Upper lobe of right lung (tissue), 1 donor: ENCODE data around the gene PLPPR3. TPM values are rescaled to one million over a fixed set of nuclear protein-coding genes. Genes with fewer than 3 reads are reported as not detected.

Experiments
- ATAC-seq: fragments of 200-7000 bp; cut with Tn5 transposase; one replicate; pipeline ENCODE4 v1.9.1; 2020; ENCODE audit warnings: mild to moderate bottlenecking, moderate library complexity
- DNase-seq: peaks from one replicate; pipeline ENCODE4 v3.0.0-alpha.2; 2020
- H3K27ac ChIP-seq: fragments of 200-600 bp; one replicate; pipeline ENCODE4 v1.8.0; 2022
- H3K27me3 ChIP-seq: fragments of 200-600 bp; one replicate; pipeline ENCODE4 v1.8.0; 2022; ENCODE audit warnings: mild to moderate bottlenecking
- H3K36me3 ChIP-seq: fragments of 200-600 bp; one replicate; pipeline ENCODE4 v1.8.0; 2022
- H3K4me1 ChIP-seq: fragments of 200-600 bp; one replicate; pipeline ENCODE4 v1.8.0; 2022
- H3K4me3 ChIP-seq: fragments of 200-600 bp; one replicate; pipeline ENCODE4 v1.8.0; 2022; ENCODE audit warnings: mild to moderate bottlenecking
- H3K9me3 ChIP-seq: fragments of 200-600 bp; one replicate; pipeline ENCODE4 v1.8.0; 2022
- CTCF ChIP-seq: fragments of 200-600 bp; IDR thresholded peaks from one replicate; pipeline ENCODE4 v1.8.0; 2022; ENCODE audit warnings: antibody characterized with exemption
- intact Hi-C: fragments of 100-400 bp; cut with DNase I; formaldehyde crosslinking; loops from one replicate; pipeline ENCODE4 v1.11.0; 2022
- total RNA-seq: library from RNA; stranded (reverse); fragmentation: NEBNext Ultra II Directional; extraction: Animal tissue kit (Norgen Biotek cat#: 25700); gene quantifications from one replicate; pipeline ENCODE4 v1.2.1, GENCODE V29; 2021
- donor health status: DM: no; HTN: yes; CAD: no; lungs with severe emphysema.

Gene PLPPR3
- total RNA-seq, 1 donor from 2014 or later = 0.46 TPM

GRCh38 chr19:814152-815078 lies 7.3 kb downstream of the PLPPR3 start:
- no peaks in the 10 kb centered on the region for H3K27me3 ChIP-seq
- TF ChIP-seq CTCF = no peak
- ATAC-seq (peak; percentile 3), DNase-seq (peak; percentile 65)
- no peak overlapping the region for H3K27ac ChIP-seq
- no peaks in the 10 kb centered on the region for H3K9me3 ChIP-seq
- peaks cover 28% of the 10 kb centered on the region for H3K36me3 ChIP-seq
- no peaks in the 10 kb centered on the region for H3K4me1 ChIP-seq
- intact Hi-C loops = no loop called here
- H3K4me3 ChIP-seq = no peak overlapping the region

GRCh38 chr19:813219-814151 lies 8.3 kb downstream of the PLPPR3 start:
- no peaks in the 10 kb centered on the region for H3K4me1 ChIP-seq
- intact Hi-C loops = no loop called here
- no peaks in the 10 kb centered on the region for H3K9me3 ChIP-seq
- TF ChIP-seq CTCF = no peak
- H3K36me3 ChIP-seq = peaks cover 37% of the 10 kb centered on the region
- ATAC-seq (peak; percentile 7), DNase-seq (no peak)
- no peak overlapping the region for H3K4me3 ChIP-seq
- no peaks in the 10 kb centered on the region for H3K27me3 ChIP-seq
- no peak overlapping the region for H3K27ac ChIP-seq

GRCh38 chr19:812747-813218 lies 9.0 kb downstream of the PLPPR3 start:
- Histone ChIP-seq H3K36me3 (peaks cover 44% of the 10 kb centered on the region), H3K27me3 (no peaks in the 10 kb centered on the region), H3K9me3 (no peaks in the 10 kb centered on the region), H3K4me1 (no peaks in the 10 kb centered on the region), H3K4me3 (no peak overlapping the region), H3K27ac (no peak overlapping the region)
- TF ChIP-seq CTCF = no peak
- DNase-seq (no peak), ATAC-seq (no peak)
- intact Hi-C loops = no loop called here

- intact Hi-C loops = no loop called here
- Histone ChIP-seq H3K36me3 (peaks cover 50% of the 10 kb centered on the region), H3K27ac (no peak overlapping the region), H3K4me3 (no peak overlapping the region), H3K9me3 (no peaks in the 10 kb centered on the region), H3K27me3 (no peaks in the 10 kb centered on the region), H3K4me1 (no peaks in the 10 kb centered on the region)
- TF ChIP-seq CTCF = no peak
- DNase-seq = no peak
- no peak for ATAC-seq
Observed at GRCh38 chr19:812049-812746, 9.6 kb downstream of the PLPPR3 start.

- TF ChIP-seq CTCF = no peak
- intact Hi-C loops = no loop called here
- Histone ChIP-seq H3K27me3 (no peaks in the 10 kb centered on the region), H3K36me3 (peaks cover 56% of the 10 kb centered on the region), H3K4me3 (no peak overlapping the region), H3K4me1 (no peaks in the 10 kb centered on the region), H3K9me3 (no peaks in the 10 kb centered on the region), H3K27ac (no peak overlapping the region)
- DNase-seq (peak; percentile 37), ATAC-seq (no peak)
Observed at GRCh38 chr19:811506-812048, 10.2 kb downstream of the PLPPR3 start.
